NCI-H2081 (cell line): ENCODE measurements around the gene RSRC1.

ENCODE experiments used
- DNase-seq, 2 experiments: peaks; one replicate each; lab custom pipeline; 2025; lab: John Stamatoyannopoulos, UW

Gene RSRC1

DNA sequence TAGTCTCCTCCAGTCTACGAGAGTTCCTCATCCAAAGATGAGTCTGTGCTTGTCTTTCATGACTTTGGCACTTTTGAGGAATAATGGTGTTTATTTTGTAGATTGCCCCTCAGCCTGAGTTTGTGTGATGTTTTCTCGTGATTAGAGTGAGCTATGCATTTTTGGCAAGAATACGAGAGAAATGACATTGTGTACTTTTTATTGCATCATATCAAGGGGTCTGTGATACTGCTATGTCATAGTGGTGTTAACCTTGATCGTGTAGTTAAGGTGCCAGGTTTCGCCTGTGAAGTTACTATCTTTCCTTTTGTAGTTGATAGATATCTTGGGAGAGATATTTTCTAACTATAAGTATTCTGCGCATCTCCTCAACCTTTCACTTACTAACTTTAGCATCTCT lies 18.9 kb downstream of the RSRC1 start:
- no peak for DNase-seq

DNA sequence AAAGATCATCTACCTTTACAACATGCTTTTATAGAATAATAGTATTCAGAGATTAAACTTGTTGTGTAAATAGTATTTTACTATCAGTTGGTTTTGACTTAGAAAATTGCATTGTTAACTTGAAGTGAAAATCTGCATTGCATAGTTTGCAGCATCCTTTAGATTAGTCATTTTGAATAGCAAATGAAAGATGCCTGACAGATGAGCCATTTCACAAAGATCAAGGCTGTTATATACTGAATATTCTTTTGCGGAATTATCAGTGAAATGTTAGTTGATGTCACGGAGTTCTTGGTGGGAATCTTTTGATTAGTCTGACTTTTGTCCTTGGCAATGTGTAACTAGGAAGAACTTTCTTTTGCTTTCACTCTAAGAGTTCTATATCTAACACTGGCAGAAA lies 24.5 kb downstream of the RSRC1 start:
- DNase-seq: no peak

DNA sequence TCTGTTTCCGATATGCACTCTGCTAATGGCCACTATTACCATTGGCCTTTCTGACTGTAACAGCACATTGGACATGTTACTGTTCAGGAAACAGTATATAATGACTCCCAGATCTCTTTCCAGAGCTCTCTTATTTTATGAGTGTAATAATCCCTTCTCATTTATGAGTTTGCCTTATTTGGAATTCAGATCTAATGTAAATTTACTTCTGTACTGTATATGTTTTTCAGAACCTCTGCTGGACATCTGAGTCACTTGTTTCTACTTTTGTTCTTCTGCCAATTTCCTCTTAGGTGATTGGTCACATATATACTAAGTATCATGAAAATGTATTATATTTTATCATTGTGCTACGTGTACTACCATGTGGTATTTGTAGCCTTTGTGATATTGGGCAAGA lies 30.5 kb downstream of the RSRC1 start:
- DNase-seq: no peak

DNA sequence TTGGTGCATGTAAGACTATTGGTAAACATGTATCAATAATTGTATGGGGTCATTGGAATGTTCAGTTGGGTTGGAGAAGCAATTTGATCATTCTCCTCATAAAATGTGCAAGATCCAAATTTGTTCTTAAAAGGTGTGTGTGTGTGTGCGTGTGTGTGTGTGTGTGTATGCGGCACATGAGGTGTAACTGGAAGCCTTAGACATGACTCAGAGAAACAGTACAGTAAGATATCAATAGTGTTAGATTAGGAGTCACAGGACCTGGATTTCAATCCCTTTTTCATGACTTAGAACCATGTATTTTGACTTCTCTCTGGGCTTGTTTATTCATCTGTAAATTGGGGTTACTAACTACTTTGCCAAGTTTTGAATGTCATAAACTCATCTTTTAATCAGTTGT lies 38.3 kb downstream of the RSRC1 start:
- DNase-seq: no peak

DNA sequence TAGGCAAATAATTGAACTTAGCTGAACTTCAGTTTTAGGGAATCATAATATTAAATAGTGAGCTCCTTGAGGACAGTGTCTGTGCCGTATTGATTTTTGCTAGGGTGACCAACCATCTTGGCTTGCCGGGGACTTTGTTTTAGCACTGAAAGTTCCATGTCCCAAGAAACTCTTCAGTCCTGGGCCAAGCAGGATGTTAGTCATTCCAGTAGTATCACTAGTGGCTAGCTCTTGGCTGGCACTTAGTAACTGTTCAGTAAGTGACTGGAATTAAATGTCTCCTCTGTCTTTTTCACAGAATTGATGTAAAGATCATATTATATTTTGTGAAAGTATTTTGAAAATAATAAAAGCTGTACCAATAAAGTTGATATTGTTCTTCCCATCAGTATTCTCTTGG lies 42.3 kb downstream of the RSRC1 start:
- DNase-seq: no peak

DNA sequence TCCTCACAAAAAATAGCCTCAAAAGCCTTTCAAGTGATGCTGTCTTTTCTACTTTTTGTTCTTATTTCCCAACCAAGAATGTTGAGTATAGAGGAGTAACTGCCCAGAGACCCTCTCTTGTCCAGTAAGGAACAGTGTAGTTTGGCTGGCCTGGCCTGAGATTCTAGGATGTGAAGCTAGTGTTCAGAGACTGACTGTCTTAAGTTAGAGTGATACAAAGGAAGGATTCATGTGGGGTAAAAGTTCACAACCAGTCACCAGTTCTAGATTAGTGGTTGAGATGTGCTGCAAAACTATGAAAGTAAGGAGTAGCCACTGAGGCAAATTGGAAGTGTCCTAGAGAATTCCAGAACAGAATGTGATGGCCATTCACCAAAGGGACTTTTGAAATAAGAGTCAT lies 49.1 kb downstream of the RSRC1 start:
- DNase-seq: no peak

- DNase-seq: no peak
Measured at GRCh38 chr3:158159714-158160113, 49.8 kb downstream of the RSRC1 start.

GRCh38 chr3:158160958-158161357 lies 51.1 kb downstream of the RSRC1 start:
- DNase-seq: no peak

DNA sequence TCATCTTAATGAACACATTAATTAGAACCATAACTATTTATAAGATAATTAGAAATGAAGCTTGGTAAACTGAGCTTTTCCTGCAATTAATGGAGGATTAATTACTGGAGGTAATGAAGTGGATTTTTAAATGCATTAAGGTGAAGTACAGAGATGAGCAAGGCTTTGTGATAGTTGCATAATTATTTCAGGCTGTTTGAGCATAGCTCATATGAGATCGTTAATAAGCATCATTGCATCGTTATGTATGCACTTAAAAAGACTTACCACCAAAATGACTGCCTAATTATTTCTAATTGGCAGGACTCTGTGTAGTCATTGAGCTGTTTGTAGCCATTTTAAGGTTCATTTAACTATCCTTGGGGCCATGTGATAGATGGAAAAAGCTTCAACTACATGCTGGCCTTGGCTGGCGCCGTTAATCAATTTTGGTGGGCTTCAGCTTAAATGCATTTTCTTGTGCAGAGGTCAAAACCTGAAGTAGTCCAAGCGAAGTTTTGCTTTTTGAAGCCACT lies 55.3 kb downstream of the RSRC1 start:
- no peak for DNase-seq

DNA sequence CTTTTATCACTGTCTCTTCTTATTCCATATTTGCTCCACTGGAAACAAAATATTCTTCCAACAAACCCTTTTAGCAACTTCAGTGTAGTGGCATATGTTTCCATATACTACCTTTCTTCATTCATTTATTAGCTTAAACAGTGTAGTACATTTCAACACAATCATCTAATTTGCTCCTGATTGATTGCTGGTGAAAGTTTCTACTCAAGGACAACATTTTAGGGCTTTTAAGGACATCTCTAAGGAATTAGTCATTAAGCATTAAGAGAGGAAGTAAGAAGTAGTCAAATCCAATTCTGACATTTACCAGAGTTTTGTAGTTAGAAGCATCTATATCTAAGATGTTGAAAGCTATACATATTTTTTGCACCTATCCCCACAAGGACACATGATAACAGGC lies 55.8 kb downstream of the RSRC1 start:
- no peak for DNase-seq

DNA sequence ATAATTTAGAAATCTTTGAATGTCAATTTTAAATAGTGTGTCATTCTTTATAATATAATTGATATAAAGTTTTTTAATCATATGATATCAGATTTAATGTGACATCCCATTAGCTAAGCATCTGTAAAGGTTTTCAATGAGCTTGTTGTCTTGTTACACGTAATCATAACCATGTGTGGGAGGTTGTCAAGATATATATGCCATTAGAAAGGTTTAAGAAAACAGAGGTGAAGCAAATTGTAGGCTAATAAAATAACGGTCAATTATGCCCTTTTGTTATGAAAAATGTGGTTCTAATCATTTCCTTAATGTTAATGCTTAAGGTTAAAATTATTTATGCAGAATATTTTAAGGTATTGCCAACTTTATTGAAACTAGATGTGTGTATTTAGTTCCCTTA lies 56.3 kb downstream of the RSRC1 start:
- DNase-seq: no peak

- no peak for DNase-seq
Measured at GRCh38 chr3:158167737-158168557, 58.1 kb downstream of the RSRC1 start.

DNA sequence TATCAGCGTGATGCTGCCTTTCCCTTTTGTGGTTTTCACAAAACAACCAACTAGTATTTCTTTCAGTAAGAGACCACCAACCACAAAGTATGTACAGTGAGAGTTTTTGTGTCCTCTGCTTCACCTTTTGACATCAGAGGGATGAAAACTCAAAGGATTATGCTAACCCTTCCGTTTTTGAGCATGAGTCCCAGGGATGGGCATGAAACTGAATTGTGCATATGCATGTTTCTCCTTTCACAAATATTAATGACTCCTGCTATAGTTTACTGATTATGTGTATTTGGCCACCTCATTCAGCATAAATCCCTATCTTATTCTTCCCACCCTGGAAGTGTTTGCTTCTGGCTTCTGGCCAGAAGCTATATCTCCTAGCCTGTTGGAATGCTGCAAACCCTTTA lies 59.2 kb downstream of the RSRC1 start:
- DNase-seq: no peak

DNA sequence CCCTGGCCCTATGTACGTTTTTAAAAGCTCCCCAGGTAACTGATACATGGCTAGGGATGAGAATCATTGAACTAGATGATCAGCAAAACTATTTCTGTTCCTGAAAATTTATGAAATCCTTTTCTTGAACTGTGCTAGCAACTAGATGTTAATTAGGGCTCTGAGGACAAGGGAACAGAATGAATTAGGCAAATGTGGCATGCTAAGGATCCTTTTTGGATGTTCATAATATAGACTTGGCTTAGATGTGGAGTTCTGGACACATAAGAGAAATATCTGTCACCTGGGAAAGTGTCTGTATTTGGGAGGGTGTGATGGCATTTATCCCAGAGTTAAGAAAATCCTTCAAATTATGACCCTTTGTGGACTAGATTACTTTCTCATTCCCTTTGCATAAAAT lies 71.2 kb downstream of the RSRC1 start:
- no peak for DNase-seq

DNA sequence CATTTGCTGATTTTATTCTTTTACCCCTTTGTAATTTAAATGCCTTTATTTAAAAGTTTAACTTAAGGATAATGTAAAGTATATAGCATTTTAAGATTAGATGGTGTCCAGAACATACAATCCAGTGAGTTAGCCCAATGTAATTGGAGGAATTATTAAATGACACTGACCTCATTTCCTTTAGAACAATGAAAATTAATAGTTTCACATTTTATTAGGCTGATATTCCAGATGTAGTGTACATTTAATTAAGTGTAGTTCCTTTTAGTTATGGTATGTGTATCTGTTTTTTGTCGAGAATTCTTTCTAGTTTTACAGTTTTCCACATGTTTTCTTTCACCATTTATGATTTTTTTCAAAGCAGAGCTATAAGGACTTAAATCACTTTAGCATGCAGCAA lies 75.8 kb downstream of the RSRC1 start:
- no peak for DNase-seq

DNA sequence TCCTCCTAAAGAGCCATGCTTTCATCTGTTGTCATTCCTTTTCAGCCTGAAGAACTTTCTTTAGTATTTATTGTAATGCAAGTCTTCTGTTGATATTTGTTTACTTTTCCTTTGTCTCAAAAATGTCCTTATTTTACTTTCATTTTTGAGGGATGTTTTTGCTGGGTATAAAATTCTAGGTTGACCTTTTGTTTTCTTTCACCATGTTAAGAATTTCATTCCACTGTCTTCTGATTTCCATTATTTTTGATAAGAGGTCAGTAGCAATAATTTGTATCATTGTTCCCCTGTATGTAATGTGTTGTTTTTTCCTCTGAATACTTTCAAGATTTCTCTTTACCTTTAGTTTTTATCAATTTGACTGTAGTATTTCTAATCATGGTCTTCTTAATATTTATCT lies 91.1 kb downstream of the RSRC1 start:
- no peak for DNase-seq

- no peak for DNase-seq
Measured at GRCh38 chr3:158205324-158205723, 95.4 kb downstream of the RSRC1 start.

DNA sequence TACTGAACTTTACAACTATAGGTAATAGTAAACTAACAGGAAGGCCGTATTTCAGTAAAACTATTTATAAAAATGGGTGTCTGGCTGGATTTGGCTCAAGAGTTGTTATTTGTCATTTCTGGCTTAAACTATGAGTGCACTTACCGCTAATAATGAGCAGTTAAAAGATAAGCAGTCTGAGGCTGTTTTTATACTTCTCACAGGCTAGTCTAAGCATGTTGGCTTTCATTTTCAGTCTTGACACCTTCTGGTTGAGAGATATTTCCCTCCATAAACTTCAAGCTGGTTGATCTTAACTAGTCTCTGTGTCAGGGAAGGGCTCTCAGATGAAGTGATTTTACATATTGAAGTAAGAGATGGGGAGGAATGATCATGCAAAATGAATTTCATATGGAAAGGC lies 96.1 kb downstream of the RSRC1 start:
- DNase-seq: no peak

DNA sequence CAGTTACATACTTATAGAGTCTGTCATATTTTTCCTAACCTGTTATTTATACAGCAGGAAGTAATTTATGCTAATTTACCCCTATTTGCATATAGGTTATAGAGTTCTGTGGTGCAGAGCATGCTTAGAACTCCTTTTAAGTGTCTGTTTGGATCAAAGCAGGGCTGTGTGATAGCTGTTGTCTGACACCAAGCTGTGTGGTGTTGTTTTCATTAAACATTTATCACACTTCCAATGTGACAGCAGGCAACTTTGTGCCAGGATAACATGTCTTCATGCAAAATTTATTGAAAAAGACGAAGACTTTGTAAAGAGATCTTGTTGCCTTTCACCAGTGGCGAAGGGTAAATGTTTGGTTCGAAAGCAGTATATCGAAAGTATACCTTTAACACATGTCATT lies 100.2 kb downstream of the RSRC1 start:
- no peak for DNase-seq

GRCh38 chr3:158213461-158213860 lies 103.6 kb downstream of the RSRC1 start:
- no peak for DNase-seq

DNA sequence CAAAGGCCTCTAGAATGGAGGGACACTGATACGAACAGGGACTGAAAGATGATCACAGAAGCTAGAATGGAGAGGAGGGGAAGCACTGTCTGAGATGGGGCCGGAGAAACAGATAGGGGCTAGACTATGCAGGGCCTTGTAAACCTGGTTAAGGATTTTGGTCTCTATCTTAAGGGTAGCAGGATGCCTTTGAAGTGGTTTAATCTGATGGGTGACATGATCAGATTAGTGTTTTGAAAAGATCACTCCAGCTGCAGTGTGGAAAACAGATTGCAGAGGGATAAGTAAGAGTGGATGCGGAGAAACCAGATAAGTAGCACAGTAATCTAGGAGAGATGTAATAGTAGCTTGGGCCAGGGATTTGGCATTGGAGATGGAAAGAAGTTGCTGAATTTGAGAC lies 108.1 kb downstream of the RSRC1 start:
- no peak for DNase-seq

DNA sequence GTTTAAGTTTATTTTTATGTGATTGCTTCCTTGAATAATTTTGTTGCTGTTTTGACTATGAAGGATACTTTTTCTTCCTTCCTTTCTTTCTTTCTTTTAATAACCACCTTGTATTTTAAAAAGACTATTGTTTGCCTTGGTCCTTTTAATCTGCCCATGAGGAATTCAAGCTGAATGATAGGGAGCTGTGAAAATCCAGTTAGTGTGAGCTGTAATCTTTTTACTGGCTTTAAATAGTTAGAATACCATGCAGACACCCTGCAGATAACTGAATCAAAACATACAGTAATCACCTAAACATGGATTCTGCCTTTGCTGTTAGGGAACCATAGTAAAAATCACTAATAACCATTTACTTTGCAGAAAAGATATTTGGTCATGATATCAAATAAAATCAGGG lies 110.7 kb downstream of the RSRC1 start:
- no peak for DNase-seq

DNA sequence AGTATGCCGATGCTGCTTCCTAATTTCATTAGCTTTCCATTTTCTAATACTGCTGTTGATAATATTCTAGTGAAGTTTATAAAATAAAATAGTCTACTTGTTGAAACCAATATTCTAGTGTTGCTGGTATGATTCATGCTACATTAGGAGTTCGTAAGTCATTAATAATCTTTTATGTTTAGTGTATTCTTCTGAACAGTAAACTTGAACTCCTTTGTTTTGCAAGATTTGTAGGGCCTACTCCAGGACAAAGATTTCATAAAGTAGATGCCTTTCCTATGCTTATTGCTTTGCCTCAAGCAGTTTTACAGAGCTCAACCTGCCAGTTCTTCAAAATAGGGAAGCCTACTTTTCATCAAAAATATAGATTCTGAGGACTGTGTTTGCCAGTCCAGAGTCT lies 111.5 kb downstream of the RSRC1 start:
- DNase-seq: no peak

DNA sequence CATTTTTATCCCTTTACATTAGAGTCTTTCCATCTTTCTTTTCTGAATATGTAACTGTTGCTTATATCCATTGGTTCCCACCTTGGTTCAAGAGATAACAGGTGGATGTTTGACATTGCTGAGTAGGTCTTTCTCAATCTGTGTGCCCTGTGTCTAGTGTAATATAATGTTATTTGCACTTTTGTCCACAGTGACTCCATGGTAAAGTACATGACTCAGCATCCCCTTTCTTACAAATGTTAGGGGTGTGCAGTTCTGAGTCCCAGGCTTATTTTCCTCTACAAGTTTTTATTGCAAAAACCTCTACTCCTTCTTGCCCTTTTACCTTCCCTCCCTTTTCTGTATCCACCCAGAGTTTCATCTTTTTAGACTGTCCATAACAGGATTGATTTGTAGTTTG lies 116.5 kb downstream of the RSRC1 start:
- no peak for DNase-seq
